ENCODE results near the gene SLC30A9.

The SLC30A9 gene

GRCh38 chr4:42083816-42084215 lies 93.5 kb downstream of the SLC30A9 start:
- H3K4me3 ChIP-seq (ENCODE audit: low read length), result no peak overlapping the region
- DNase-seq (ENCODE audit: low read depth), result no peak
- TF ChIP-seq, protein P1, sequence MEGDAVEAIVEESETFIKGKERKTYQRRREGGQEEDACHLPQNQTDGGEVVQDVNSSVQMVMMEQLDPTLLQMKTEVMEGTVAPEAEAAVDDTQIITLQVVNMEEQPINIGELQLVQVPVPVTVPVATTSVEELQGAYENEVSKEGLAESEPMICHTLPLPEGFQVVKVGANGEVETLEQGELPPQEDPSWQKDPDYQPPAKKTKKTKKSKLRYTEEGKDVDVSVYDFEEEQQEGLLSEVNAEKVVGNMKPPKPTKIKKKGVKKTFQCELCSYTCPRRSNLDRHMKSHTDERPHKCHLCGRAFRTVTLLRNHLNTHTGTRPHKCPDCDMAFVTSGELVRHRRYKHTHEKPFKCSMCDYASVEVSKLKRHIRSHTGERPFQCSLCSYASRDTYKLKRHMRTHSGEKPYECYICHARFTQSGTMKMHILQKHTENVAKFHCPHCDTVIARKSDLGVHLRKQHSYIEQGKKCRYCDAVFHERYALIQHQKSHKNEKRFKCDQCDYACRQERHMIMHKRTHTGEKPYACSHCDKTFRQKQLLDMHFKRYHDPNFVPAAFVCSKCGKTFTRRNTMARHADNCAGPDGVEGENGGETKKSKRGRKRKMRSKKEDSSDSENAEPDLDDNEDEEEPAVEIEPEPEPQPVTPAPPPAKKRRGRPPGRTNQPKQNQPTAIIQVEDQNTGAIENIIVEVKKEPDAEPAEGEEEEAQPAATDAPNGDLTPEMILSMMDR (IDR thresholded peaks at IDR 0.05; ENCODE audit: insufficient read depth, low read depth, low read length, missing control alignments), result no peak

DNA sequence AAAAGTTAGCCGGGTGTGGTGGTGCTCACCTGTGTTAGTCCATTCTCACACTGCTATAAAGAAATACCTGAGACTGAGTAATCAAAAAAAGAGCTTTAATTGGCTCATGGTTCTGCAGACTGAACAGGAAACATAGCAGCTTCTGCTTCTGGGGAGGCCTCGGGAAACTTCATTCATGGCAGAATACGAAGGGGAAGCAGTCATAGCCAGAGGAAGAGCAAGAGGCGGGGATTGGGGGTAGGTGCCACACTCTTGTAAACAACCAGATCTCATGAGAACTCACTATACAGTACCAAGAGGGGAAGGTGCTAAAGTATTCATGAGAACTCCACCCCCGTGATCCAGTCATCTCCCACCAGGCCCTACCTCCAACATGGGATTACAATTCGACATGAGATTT lies 98.1 kb downstream of the SLC30A9 start:
- TF ChIP-seq, protein P1 (IDR thresholded peaks at IDR 0.05; ENCODE audit: insufficient read depth, low read depth, low read length, missing control alignments), result no peak
- H3K4me3 ChIP-seq (ENCODE audit: low read length), result no peak overlapping the region
- no peak for DNase-seq (ENCODE audit: low read depth)

DNA sequence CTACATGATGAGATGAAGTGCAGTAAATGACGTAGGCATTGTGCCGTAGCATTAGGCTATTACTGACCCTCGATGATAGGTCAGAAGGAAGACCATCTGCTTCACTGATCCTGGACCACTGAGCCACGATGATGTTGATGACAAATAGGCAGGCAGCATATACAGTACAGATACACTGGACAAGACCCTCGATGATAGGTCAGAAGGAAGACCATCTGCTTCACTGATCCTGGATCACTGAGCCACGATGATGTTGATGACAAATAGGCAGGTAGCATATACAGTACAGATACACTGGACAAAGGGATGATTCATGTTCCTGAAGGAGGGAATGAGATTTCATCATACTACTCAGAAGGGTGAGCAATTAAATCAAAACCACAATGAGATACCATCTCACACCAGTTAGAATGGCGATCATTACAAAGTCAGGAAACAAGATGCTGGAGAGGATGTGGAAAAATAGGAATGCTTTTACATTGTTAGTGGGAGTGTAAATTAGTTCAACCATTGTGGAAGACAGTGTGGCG lies 111.2 kb downstream of the SLC30A9 start:
- peak; percentile 90 for DNase-seq (ENCODE audit: low read depth)
- TF ChIP-seq, protein P1 (IDR thresholded peaks at IDR 0.05; ENCODE audit: insufficient read depth, low read depth, low read length, missing control alignments), result no peak
- H3K4me3 ChIP-seq (ENCODE audit: low read length), result no peak overlapping the region

- DNase-seq (ENCODE audit: low read depth), result peak; percentile 75
- TF ChIP-seq, protein P1 (IDR thresholded peaks at IDR 0.05; ENCODE audit: insufficient read depth, low read depth, low read length, missing control alignments), result no peak
- no peak overlapping the region for H3K4me3 ChIP-seq (ENCODE audit: low read length)
These were observed 114.2 kb downstream of the SLC30A9 start for GRCh38 chr4:42104521-42104920.

DNA sequence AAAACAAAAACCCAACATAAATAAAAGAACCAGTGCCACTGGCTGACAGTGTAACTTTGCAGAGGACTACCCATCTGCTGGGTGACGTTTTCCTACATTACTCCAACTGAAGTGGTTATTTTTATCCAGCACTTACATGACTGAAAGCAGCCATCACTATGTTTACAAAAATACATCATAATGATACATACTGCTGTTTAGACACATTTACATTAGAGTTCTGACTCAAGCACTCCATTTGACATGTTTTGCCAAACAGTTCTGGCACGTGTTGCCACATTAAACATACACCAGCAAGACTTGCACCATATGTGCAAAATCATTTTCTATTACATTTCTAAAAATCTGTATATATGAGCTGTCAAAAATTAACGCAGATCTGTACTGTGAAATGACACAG lies 122.5 kb downstream of the SLC30A9 start:
- no peak overlapping the region for H3K4me3 ChIP-seq (ENCODE audit: low read length)
- no peak for DNase-seq (ENCODE audit: low read depth)
- TF ChIP-seq, protein P1 (IDR thresholded peaks at IDR 0.05; ENCODE audit: insufficient read depth, low read depth, low read length, missing control alignments), result no peak

DNA sequence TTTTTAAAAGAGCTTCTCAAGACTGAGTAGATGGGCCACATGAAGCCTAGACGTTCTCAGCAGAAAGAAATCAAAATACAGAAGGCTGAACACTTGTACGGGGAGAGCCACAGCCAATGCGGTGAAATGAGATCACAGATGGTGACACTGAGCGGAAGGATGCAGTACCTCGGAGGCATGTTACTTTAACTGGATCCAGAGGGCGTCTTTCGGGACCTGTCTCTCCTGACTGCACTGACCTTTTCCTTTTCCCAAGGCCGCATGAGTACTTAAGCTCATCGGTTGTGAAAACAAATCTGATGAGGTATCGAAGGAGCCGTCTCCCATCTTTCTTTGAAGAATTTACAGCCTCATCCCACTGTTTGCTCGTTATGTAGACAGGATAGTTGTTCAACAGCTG lies 129.6 kb downstream of the SLC30A9 start:
- DNase-seq (ENCODE audit: low read depth), result no peak
- TF ChIP-seq, protein P1 (IDR thresholded peaks at IDR 0.05; ENCODE audit: insufficient read depth, low read depth, low read length, missing control alignments), result no peak
- no peak overlapping the region for H3K4me3 ChIP-seq (ENCODE audit: low read length)

GRCh38 chr4:42122237-42122636 lies 131.9 kb downstream of the SLC30A9 start:
- DNase-seq (ENCODE audit: low read depth), result no peak
- TF ChIP-seq, protein P1 (IDR thresholded peaks at IDR 0.05; ENCODE audit: insufficient read depth, low read depth, low read length, missing control alignments), result no peak
- H3K4me3 ChIP-seq (ENCODE audit: low read length), result no peak overlapping the region
